ENCODE measurements around the gene SHOC2.

The SHOC2 gene

DNA sequence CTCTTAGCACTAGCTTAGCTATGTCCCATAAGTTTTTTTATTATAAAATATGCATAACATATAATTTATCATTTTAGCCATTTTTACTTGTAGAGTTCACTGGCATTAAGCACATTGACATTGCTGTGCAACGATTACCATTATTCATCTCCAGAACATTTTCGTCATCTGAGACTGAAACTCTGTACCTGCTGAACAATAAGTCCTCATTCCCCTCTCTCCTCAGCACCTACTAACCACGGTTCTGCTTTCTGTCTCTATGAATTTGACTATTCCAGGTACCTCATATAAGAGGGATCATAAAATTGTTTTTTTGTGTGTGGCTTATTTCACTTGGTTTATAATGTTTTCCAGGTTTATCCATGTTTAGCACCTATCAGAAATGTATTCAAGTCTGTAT lies 64.1 kb downstream of the SHOC2 start:
- DNase-seq (ENCODE audit: low read depth), result no peak

DNA sequence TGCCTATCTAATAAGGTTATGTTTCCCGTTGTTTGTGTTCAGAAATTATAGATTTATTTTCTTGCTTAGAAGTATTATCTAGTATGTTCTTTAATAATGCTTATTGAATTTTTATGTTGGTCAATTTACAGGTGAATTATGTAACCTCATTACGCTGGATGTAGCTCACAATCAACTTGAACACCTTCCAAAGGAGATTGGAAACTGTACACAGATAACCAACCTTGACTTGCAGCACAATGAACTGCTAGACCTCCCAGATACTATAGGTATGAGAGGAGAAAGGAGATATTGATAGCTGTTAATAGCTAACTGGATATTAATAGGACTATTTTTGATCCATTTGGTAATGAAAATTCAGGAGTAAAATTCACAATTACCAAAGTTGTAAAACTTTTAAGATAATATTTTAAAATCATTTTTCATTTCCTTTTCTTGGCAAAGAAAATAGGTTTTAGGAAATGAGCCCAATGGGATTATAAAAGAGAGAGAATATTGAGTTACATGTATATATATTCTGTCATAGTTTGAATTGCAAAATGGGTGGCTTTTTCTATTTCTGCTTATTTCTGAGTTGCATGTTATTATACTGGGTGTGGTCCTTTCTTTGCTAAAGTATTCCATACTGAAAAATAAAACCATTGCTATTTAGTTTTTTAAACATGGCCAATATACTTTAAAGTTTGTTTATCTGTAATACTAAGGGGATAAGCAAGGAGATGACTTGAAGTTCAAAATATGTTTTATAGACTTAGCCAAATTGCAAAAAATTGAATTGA lies 66.3 kb downstream of the SHOC2 start:
- DNase-seq (ENCODE audit: low read depth), result no peak

DNA sequence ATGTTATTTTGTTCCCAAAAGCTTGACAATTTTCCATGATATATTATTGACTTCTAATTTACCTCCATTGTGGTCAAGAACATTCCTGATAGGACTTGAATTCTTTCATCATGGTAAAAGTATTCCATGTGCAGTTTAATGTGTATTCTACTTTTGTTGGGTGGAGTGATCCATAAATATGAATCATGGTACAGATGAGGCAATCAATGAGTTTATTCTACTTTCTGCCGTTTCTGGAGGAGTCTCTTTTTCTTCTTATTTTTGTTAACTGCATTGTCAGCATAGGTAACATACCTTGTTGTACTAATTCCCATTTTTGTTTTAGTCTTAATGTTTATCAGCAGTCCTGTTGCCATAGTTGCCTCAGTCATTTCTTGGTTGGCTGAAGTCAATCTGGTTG lies 69.6 kb downstream of the SHOC2 start:
- no peak for DNase-seq (ENCODE audit: low read depth)

DNA sequence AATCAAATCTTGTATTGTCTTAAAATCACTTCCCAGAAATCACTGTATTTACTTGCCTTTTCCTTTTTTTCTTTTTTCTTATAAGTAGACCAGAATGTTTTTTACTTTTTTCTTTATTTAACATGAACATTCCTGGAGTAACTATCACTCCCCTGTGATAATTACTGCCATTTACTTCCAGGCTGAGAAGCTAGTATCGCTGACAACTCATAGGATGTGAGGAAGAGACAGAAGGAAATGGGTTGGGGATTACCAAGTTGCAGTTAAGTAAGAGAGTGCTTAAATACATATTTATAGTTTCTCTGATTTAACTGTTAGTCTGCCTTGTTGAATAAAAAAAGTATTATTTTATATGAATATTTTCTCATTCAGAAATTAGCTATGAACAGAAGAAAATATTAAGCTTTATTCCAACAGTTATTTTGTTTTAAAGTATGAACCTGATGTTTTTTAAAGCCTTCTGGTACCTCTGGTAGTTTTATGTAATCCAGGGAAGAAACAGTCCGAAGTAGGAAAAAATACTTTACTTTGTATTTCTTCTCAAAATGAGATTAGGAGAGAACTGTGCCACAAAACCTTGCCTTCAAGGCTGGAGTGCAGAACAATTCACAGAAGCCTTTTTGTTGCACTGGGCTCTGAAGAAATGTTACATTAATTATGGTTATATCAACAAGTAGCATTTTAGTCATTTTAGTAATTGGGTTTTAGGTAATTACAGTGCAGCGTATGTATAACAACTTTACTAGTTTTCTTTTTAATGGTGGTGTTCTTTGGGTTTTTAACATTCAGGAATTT lies 72.8 kb downstream of the SHOC2 start:
- DNase-seq (ENCODE audit: low read depth), result no peak

DNA sequence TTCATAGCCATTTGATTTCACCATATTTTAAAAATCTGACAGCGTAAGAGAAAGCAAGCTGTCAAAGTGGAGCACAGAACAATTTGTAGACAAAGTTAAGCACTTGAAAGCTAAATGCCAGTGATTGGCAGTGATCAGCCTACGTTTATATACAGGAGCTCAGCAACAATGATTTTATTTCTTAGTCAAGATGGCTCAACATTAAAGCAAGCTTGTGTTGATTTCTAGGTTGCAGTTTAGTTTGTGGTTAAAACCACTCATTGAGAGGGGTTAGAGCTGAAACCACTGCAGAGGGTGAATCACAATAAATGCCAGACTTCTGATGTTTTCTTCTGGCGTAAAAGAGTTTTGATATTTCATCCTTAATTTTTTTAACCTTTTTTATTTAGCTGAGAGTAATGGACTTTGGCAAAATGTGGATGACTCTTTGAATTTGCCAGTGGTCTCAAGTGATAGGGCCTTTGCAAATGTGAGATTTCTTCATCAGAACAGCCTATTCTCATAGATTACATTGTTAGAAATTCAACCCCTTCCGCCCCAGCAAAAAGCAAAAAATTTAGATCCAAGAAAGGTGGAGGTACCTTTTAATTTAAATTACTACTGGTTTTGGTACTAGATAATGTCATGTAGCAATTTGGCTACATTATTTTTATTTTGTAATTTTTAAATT lies 73.8 kb downstream of the SHOC2 start:
- no peak for DNase-seq (ENCODE audit: low read depth)

DNA sequence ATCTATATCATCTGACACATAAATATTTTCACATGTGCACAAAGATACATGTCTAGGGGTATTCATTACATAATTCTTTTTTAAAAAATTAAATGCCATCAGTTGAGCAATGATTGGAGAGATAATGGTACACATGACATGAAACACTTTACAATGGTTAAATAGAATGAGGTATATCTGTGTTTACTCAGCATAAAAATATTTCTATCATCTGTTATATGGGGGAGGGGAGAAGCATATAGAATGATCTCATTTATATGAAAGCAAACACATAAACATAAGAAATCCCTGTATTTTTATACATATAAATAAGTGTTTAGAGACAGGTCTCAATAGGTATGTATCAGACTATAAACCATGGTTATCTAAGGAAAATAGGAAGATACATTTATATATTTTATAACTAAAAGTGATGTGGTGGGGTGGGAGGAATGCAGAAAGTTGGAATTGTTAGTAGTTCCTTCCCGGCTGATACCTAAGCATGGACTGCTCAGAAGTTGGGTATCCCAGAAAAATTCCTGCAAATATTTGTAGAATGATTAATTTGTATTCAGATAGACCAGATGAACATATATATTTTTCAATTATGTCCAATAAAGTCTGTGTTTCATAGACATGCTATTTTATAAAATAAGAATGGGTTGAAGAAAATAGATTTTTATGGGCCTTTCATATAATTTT lies 75.1 kb downstream of the SHOC2 start:
- DNase-seq (ENCODE audit: low read depth), result no peak

DNA sequence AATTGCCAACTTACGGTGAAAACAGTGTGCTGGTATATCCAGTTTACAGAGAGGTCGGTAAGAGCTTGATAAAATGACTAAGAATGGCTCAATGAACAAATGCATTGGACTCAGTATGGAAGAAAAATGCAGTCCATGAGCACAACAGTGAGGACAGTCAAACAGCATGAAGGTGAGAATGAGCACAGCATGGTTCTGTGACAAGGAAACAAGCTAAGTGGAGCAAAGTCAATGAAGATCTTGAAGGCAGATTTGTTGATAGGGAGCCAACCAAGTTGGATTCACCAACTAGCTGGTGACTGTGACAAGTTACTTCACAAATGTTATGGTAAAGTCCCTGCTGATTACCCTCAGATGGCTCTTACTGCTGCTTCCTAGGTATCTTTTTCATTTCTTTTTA lies 75.9 kb downstream of the SHOC2 start:
- no peak for DNase-seq (ENCODE audit: low read depth)

DNA sequence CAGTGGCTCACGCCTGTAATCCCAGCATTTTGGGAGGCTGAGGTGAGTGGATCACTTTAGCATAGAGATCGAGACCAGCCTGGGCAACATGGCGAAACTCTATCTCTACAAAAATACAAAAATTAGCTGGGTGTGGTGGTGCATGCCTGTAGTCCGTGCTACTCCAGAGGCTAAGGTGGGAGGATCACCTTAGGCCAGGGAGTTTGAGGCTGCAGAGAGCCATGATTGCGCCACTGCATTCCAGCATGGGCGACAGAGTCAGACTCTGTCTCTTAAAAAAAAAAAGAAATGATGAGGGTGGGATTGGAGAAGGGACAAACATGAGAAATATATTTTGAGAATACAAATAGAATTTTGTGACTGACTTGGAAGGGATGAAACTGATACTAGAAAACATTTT lies 76.9 kb downstream of the SHOC2 start:
- no peak for DNase-seq (ENCODE audit: low read depth)

DNA sequence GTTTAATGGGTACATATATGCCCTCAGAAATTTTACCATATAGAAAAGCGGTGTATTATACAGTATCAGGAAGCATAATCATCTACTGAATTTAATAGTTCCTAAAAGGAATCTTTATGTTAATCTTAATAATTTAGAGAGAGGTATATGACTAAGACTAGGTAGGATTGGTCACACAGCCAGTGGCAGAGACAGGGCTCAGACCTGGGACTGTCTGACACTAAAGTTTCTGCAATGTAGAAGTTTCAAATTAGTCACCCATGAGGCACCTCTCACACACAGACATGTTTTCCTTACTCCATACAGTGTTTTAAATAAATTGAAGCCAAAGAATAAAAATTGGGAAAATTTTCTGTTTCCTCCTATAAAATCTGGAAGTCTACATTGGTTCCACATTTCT lies 84.6 kb downstream of the SHOC2 start:
- no peak for DNase-seq (ENCODE audit: low read depth)

DNA sequence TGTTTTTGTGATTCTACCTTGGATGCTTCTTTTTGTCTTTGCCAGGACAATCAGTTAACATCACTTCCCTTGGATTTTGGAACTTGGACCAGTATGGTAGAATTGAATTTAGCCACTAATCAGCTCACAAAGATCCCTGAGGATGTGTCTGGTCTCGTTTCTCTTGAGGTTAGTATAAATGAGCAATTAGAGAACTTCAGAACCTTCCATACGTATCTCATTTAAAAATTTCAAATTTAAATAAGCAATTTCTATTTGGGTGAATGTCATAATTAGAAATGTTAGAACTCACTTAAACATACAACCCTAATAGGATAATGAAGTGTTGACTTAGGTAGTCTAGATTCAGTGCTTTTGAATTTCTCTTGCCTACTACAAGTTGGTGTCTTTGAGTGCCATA lies 88.1 kb downstream of the SHOC2 start:
- no peak for DNase-seq (ENCODE audit: low read depth)

DNA sequence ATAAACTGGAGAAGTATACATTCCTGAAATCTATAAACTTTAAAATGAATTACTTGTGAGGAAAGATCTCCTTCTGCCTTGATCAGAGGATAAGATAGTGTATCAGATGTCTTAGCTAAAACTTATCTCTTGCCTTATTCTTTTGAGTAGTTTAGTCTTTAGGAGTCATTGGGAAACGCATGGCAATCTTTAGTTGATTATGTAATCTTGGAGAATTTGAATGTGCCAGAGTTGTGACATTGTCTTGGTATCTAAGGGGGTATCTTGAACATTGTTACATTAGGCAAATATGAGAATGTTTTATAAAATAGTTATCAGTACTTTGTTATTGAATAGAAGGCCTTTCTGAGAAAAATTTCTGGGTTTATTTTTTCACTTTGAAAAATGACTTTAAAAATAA lies 95.8 kb downstream of the SHOC2 start:
- no peak for DNase-seq (ENCODE audit: low read depth)

DNA sequence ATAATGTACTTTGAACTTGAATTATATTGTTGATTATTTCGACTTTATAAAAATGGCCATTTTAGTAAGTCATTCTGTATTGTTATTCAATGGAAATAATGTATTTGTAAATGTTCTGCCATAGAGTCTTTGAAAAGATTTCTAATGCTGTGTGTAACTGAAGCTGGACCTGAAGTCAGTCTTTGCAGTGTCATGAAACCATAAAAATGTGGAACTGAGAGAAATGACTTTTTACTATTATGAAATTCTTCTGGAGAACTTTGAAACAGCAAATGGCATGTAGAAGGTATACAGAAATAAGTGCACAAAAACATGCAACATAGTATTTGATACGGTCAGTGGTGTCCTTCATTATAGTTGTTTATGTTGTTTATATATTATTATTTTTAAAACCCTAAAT lies 97.7 kb downstream of the SHOC2 start:
- no peak for DNase-seq (ENCODE audit: low read depth)

DNA sequence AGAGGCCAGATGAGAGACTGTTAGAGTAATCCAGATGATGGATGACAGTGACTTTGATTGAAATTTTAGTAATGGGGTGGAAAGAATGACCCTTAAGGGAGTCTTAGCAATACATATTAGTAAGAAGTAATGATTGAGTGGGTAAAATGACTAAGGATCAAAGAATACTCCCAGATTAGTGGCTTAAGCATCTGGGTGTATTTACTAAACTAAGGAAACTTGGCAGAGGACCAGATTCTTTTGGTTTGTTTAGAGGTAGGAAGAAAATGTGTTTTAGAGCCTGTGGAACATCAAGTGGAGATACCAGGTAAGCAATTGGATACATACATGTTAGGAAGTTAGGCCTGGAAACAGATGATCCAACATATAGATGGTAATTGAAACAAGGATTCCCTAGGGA lies 98.6 kb downstream of the SHOC2 start:
- no peak for DNase-seq (ENCODE audit: low read depth)

DNA sequence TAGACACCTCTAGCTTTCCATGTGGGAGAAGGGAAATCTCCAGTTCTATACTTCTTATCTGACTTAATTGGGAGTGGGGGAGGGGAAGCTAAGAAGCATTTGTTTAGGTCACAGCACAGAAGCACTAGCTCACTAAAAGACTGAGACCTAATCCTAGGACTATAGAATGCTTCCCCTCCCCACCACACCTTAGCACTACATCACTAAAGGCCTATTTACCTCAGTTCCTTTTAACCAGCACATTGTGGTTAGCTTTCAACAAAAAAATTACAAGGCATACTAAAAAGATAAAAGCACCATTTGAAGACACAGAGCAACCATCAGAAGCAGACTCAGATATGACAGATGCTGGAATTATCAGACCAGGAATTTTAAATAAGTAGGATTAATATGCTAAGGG lies 103.7 kb downstream of the SHOC2 start:
- no peak for DNase-seq (ENCODE audit: low read depth)

DNA sequence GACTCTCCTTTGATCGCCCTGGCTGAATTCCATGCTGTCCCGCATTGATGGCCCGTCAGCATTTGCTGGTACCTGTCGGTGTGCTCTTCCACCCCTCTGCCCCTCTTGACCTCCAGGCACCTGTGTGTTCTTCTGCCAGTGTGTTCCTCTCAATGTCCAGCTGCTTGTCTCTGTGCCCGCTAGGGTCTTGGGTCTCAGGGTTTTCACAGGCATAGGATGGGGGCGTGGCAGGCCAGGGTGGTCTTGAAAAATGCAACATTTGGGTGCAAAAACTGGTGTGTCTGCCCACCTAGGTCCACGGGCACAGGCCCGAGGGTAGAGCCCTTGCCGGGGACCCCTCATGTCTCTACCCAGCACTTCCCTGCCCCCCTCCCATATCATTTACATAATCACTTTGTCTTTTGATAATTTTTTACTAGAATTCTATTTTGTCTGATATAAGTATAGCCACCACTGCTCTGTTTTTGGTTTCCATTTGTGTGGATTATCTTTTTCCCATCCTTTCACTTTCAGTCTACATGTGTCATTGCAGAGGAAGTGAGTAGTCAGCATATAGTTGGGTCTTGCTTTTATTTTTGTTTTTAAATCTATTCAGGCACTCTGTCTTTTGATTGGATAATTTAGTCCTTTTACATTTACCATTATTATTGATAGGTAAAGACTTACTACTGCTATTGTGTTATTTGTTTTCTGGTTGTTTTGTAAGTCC lies 110.8 kb downstream of the SHOC2 start:
- DNase-seq (ENCODE audit: low read depth), result no peak

DNA sequence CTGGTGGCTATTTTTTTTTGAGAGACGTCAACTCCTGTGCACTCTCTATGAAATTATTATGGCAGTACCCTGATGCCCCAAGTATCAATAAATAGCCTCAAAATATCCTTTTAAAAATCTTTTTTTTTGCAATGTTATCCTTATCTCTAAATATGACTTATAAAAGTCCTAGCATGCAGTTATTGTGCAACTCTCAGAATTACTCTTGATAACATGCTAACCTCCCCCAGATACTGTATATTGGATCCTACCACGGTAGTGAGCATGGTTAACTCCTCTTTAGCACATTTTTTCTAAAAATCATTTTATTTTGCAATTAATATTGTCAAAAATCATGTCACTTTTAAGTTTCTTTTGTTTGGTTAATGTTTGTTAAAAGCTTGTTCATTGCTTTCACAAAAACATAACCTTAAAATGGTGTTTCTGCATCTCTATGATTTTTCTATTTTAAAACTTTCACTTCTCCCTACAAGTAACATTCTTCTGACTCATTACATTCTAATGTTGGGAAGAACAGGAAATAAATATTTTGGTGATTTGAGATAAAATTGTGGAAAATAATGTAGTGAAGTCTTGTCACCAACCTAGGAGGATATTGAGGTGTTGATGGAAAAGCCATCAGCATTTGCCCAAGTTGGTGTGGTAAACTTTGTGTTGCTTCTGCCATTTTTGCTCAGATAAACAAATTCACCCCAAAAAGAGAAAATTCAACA lies 115.3 kb downstream of the SHOC2 start:
- DNase-seq (ENCODE audit: low read depth), result no peak

DNA sequence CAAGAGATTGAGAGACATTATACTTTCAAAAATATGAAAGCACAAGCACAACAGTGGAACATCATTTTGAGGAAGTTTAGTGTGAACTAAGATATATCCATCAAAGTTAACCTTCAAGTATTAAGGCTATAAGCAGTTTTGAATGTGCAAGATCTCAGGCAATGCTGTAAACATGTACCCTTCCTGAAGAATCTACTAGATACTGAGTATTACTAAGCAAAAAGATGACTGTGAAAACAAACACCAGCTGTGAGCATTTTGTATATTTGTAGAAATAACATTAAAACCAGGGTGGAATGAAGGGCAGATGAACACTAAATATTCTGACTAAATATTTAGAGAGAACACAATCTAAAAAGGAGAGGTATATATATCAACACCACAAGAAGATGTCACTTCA lies 116.1 kb downstream of the SHOC2 start:
- DNase-seq (ENCODE audit: low read depth), result no peak

DNA sequence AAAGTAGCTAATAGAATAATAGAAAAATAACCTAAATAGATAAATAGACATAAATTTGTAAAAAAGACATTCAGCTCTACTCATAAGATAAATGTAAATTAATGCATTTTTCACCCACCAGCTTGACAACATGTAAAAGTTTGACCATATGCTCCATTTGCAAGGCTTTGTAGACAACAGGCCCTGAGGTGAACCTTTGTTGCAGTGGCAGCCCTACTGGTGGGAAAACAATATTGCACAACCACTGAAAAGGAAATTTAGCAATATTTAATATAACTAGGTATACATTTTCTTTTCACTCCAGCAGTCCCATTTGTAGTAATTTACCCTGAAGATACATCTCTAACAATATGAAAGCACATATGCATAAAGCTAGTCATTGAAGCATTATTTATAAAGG lies 118.5 kb downstream of the SHOC2 start:
- no peak for DNase-seq (ENCODE audit: low read depth)

DNA sequence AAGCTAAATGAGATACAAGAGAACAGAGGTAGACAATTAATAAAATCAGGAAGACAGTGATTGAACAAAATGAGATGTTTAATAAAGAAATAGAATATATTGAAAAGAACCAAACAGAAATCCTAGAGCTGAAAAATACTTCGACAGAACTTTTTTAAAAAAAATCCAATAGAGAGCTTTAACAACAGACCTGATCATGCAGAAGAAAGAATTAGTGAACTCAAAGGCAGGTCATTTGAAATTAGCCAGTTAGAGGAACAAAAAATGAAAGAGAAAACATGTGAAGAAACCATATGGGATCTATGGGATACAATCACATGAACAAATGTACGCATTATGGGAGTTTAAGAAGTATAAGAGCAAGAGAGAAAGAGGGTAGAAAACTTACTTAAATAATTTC lies 120.1 kb downstream of the SHOC2 start:
- DNase-seq (ENCODE audit: low read depth), result no peak

DNA sequence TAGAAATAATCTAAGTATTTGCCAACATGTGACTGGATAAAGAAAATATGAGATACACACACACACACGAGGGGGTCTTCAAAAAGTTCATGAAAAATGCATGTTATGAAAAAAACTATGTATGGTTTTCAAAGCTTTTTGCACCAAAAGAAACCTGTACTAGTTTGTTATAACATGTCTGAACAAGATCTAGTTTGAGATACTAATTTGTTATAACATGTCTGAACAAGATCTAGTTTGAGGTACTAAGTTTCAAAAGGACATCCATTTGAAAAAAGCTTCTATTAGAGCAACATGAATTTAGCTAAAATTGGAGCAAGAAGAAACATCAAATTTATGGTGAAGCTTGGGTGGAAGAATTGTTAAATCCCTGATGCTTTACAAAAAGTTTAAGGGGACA lies 137.6 kb downstream of the SHOC2 start:
- no peak for DNase-seq (ENCODE audit: low read depth)

All from activated T-helper 9 cell treated with anti-CD3 and anti-CD28 coated beads, Interleukin-2, amount 50 U/mL, for 16 hours (primary cell).